ENCODE data around the gene KIF4B.
"Not testable (repeated sequence)": the region's sequence is repeated elsewhere in the genome, so short reads cannot be mapped to it uniquely, and the experiment has no call there.

KIF4B gene

GRCh38 chr5:154993461-154993860 is 20.1 kb upstream of the KIF4B start:
- Mint-ChIP-seq H3K27ac (peak overlapping the region; percentile 81), H3K27me3 (peaks cover 3% of the 10 kb centered on the region), H3K4me1 (no peaks in the 10 kb centered on the region), H3K36me3 (no peaks in the 10 kb centered on the region), H3K9me3 (peaks cover 2% of the 10 kb centered on the region), H3K4me3 (no peak overlapping the region)
- ATAC-seq (ENCODE audit: low read depth), result no peak
- DNase-seq (ENCODE audit: low spot score in 2 of 2), result no peak

GRCh38 chr5:154995679-154996078 is 17.9 kb upstream of the KIF4B start:
- DNase-seq (ENCODE audit: low spot score in 2 of 2) (no peak), ATAC-seq (ENCODE audit: low read depth) (no peak)
- no peak overlapping the region for H3K27ac Mint-ChIP-seq
- peaks cover 3% of the 10 kb centered on the region for H3K9me3 Mint-ChIP-seq
- H3K36me3 Mint-ChIP-seq, result peaks cover 2% of the 10 kb centered on the region
- H3K4me3 Mint-ChIP-seq, result no peak overlapping the region
- H3K4me1 Mint-ChIP-seq, result no peaks in the 10 kb centered on the region
- no peaks in the 10 kb centered on the region for H3K27me3 Mint-ChIP-seq

- Mint-ChIP-seq H3K4me1 (no peaks in the 10 kb centered on the region), H3K36me3 (peaks cover 2% of the 10 kb centered on the region), H3K9me3 (peaks cover 3% of the 10 kb centered on the region), H3K27ac (no peak overlapping the region), H3K27me3 (peaks cover 9% of the 10 kb centered on the region), H3K4me3 (no peak overlapping the region)
- DNase-seq (ENCODE audit: low spot score in 2 of 2) (no peak), ATAC-seq (ENCODE audit: low read depth) (no peak)
These were observed 15.8 kb upstream of the KIF4B start for GRCh38 chr5:154997746-154998145.

- no peak overlapping the region for H3K27ac Mint-ChIP-seq
- no peak for DNase-seq (ENCODE audit: low spot score in 2 of 2)
- H3K4me1 Mint-ChIP-seq, result no peaks in the 10 kb centered on the region
- H3K4me3 Mint-ChIP-seq, result no peak overlapping the region
- ATAC-seq (ENCODE audit: low read depth), result no peak
- peaks cover 2% of the 10 kb centered on the region for H3K36me3 Mint-ChIP-seq
- H3K27me3 Mint-ChIP-seq, result peaks cover 9% of the 10 kb centered on the region
- peaks cover 2% of the 10 kb centered on the region for H3K9me3 Mint-ChIP-seq
These were observed 13.7 kb upstream of the KIF4B start for GRCh38 chr5:154999865-155000264.

- H3K36me3 Mint-ChIP-seq, result peaks cover 2% of the 10 kb centered on the region
- no peak overlapping the region for H3K27ac Mint-ChIP-seq
- no peak for DNase-seq (ENCODE audit: low spot score in 2 of 2)
- ATAC-seq (ENCODE audit: low read depth), result no peak
- H3K27me3 Mint-ChIP-seq, result peaks cover 10% of the 10 kb centered on the region
- H3K9me3 Mint-ChIP-seq, result peaks cover 2% of the 10 kb centered on the region
- H3K4me3 Mint-ChIP-seq, result no peak overlapping the region
- no peaks in the 10 kb centered on the region for H3K4me1 Mint-ChIP-seq
These were observed 12.0 kb upstream of the KIF4B start for GRCh38 chr5:155001523-155001922.

GRCh38 chr5:155002722-155003121 is 10.8 kb upstream of the KIF4B start:
- not testable (repeated sequence) for H3K27ac Mint-ChIP-seq; DNase-seq (ENCODE audit: low spot score in 2 of 2); H3K4me1 Mint-ChIP-seq; H3K9me3 Mint-ChIP-seq; ATAC-seq (ENCODE audit: low read depth); H3K36me3 Mint-ChIP-seq; H3K4me3 Mint-ChIP-seq
- H3K27me3 Mint-ChIP-seq, result peaks cover 16% of the 10 kb centered on the region

- no peaks in the 10 kb centered on the region for H3K9me3 Mint-ChIP-seq
- H3K4me3 Mint-ChIP-seq, result no peak overlapping the region
- H3K27me3 Mint-ChIP-seq, result peaks cover 19% of the 10 kb centered on the region
- DNase-seq (ENCODE audit: low spot score in 2 of 2), result no peak
- ATAC-seq (ENCODE audit: low read depth), result no peak
- H3K27ac Mint-ChIP-seq, result no peak overlapping the region
- no peaks in the 10 kb centered on the region for H3K36me3 Mint-ChIP-seq
- no peaks in the 10 kb centered on the region for H3K4me1 Mint-ChIP-seq
These were observed 9.3 kb upstream of the KIF4B start for GRCh38 chr5:155004138-155004744.

GRCh38 chr5:155006265-155006664 is 7.3 kb upstream of the KIF4B start:
- ATAC-seq (ENCODE audit: low read depth); H3K27ac Mint-ChIP-seq; H3K36me3 Mint-ChIP-seq; DNase-seq (ENCODE audit: low spot score in 2 of 2); H3K9me3 Mint-ChIP-seq; H3K4me1 Mint-ChIP-seq; H3K4me3 Mint-ChIP-seq: not testable (repeated sequence)
- H3K27me3 Mint-ChIP-seq, result peaks cover 17% of the 10 kb centered on the region

- no peak for ATAC-seq (ENCODE audit: low read depth)
- Mint-ChIP-seq H3K4me3 (no peak overlapping the region), H3K27ac (no peak overlapping the region), H3K27me3 (peaks cover 11% of the 10 kb centered on the region), H3K36me3 (no peaks in the 10 kb centered on the region), H3K4me1 (no peaks in the 10 kb centered on the region), H3K9me3 (no peaks in the 10 kb centered on the region)
- DNase-seq (ENCODE audit: low spot score in 2 of 2), result no peak
These were observed 4.9 kb upstream of the KIF4B start for GRCh38 chr5:155008669-155009068.

GRCh38 chr5:155010881-155011280 is 2.7 kb upstream of the KIF4B start:
- DNase-seq (ENCODE audit: low spot score in 2 of 2) (no peak), ATAC-seq (ENCODE audit: low read depth) (no peak)
- Mint-ChIP-seq H3K27ac (no peak overlapping the region), H3K36me3 (no peaks in the 10 kb centered on the region), H3K9me3 (peaks cover 2% of the 10 kb centered on the region), H3K27me3 (peaks cover 11% of the 10 kb centered on the region), H3K4me3 (no peak overlapping the region), H3K4me1 (no peaks in the 10 kb centered on the region)

GRCh38 chr5:155015239-155015638 is 1.7 kb downstream of the KIF4B start:
- no peak overlapping the region for H3K27ac Mint-ChIP-seq
- H3K36me3 Mint-ChIP-seq, result no peaks in the 10 kb centered on the region
- H3K27me3 Mint-ChIP-seq, result peaks cover 3% of the 10 kb centered on the region
- peaks cover 2% of the 10 kb centered on the region for H3K9me3 Mint-ChIP-seq
- H3K4me1 Mint-ChIP-seq, result no peaks in the 10 kb centered on the region
- no peak for DNase-seq (ENCODE audit: low spot score in 2 of 2)
- ATAC-seq (ENCODE audit: low read depth), result no peak
- no peak overlapping the region for H3K4me3 Mint-ChIP-seq

GRCh38 chr5:155017610-155018009 is 4.1 kb downstream of the KIF4B start:
- Mint-ChIP-seq H3K4me3 (no peak overlapping the region), H3K36me3 (no peaks in the 10 kb centered on the region), H3K4me1 (no peaks in the 10 kb centered on the region), H3K27me3 (peaks cover 3% of the 10 kb centered on the region), H3K27ac (no peak overlapping the region), H3K9me3 (peaks cover 2% of the 10 kb centered on the region)
- ATAC-seq (ENCODE audit: low read depth) (no peak), DNase-seq (ENCODE audit: low spot score in 2 of 2) (no peak)

GRCh38 chr5:155019601-155020226 is 6.2 kb downstream of the KIF4B start:
- no peak for ATAC-seq (ENCODE audit: low read depth)
- no peaks in the 10 kb centered on the region for H3K36me3 Mint-ChIP-seq
- no peak overlapping the region for H3K27ac Mint-ChIP-seq
- no peak overlapping the region for H3K4me3 Mint-ChIP-seq
- no peak for DNase-seq (ENCODE audit: low spot score in 2 of 2)
- H3K27me3 Mint-ChIP-seq, result peaks cover 4% of the 10 kb centered on the region
- H3K4me1 Mint-ChIP-seq, result no peaks in the 10 kb centered on the region
- peaks cover 2% of the 10 kb centered on the region for H3K9me3 Mint-ChIP-seq

GRCh38 chr5:155021842-155022241 is 8.3 kb downstream of the KIF4B start:
- no peaks in the 10 kb centered on the region for H3K36me3 Mint-ChIP-seq

GRCh38 chr5:155023320-155023719 is 9.8 kb downstream of the KIF4B start:
- DNase-seq (ENCODE audit: low spot score in 2 of 2) (no peak), ATAC-seq (ENCODE audit: low read depth) (no peak)
- no peaks in the 10 kb centered on the region for H3K36me3 Mint-ChIP-seq
- H3K27ac Mint-ChIP-seq, result no peak overlapping the region
- H3K4me1 Mint-ChIP-seq, result no peaks in the 10 kb centered on the region
- H3K27me3 Mint-ChIP-seq, result peaks cover 7% of the 10 kb centered on the region
- H3K4me3 Mint-ChIP-seq, result no peak overlapping the region
- H3K9me3 Mint-ChIP-seq, result peaks cover 3% of the 10 kb centered on the region

More at GRCh38 chr5:155021842-155022241, 8.3 kb downstream of the KIF4B start:
- DNase-seq (ENCODE audit: low spot score in 2 of 2) (no peak), ATAC-seq (ENCODE audit: low read depth) (no peak)
- Mint-ChIP-seq H3K4me1 (no peaks in the 10 kb centered on the region), H3K27ac (no peak overlapping the region), H3K4me3 (no peak overlapping the region), H3K9me3 (no peaks in the 10 kb centered on the region), H3K27me3 (peaks cover 7% of the 10 kb centered on the region)
